HG03108 (cell line): ENCODE results near the gene SPEG.

Experiments
- ATAC-seq: cut with Tn5 transposase; IDR thresholded peaks from one replicate; pipeline ENCODE4 v1.9.1; 2021; ENCODE audit warnings: moderate library complexity; ENCODE audit not compliant: unreplicated experiment

The SPEG gene

GRCh38 chr2:219492575-219492974 is 57.9 kb downstream of the SPEG start:
- ATAC-seq = no peak

- ATAC-seq = no peak
These were observed 58.4 kb downstream of the SPEG start for GRCh38 chr2:219493086-219493485.

DNA sequence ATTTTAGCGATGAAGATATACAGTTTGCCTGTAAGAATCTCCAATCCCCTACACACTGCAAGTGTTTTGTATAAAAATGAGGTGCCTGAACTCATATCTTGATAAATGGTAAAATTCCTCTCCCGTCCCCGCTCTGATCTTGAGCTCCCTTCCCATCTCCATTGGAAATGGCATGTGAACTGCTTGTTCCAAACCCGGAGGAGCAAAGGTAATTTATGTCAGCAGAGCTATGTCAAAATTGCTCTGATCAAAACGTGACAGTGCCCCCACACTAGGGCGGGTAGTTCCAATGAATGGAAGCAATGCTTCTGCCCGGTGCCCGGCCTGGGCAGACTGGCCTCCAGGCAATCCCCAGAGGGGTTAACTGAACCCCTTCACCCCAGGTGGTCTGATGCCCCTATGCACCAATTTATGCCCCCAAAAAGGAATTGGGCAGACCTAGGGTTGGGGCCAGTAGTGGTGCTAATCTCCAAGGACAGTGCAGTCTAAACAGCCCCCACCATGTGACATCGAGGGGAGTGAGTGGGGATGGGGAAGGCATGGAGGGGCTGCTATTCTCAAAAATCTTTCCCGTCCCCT is 60.4 kb downstream of the SPEG start:
- ATAC-seq = no peak

DNA sequence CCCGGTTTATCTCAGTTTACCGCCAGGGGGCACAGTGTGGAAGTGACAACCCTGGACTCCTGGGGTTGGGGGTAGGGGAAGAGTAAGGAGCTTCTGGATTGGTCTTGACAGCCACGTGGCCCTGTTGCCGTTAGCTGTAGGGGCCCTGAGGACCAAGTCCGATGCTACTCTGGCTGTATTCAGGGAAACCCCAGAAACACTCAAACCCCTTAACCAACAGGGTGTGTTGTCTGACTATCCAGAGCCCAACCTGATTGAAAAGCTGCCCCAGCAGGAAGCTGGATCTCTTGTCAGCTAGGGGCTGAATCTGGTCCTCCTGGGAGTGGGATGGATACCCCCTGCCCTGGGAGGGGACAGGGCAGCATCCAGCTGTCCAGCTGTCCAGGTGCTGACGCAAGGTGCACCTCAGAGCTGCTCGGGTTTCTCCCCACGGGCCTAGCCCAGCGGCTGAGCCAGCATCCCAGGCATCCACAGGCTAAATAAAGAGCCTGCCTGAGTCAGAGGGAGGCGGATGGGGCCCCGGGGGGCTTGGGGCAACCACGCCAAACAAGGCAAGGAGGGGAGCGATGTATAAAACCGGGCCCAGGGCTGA is 61.0 kb downstream of the SPEG start:
- ATAC-seq = no peak

DNA sequence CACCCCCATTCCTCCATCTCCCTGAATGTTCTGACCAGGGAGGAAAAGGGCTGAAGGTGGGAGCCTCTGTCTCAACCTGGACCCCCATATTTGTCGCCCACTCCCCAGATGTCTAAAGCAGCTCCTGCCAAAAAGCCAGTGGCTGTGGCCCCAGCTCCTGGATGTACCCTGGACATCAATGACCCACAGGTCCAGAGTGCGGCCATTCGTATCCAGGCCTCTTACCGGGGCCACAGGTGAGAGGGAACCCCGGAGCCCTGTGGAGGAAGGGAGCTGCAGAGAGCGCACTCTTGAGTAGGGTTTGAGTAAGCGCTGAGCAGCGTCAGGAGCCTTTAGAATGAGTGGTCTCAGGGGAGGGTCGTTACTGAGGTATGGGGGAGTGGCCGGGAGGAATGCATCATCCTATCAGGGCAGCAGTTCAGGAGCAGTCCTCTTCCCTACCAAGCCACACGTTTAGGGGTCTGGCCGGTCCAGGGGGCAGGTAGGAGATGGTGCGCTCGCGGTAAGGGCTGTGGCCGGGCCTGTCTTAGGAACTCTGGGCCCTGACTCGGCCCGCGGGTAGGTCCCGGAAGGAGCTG is 61.7 kb downstream of the SPEG start:
- ATAC-seq = no peak

DNA sequence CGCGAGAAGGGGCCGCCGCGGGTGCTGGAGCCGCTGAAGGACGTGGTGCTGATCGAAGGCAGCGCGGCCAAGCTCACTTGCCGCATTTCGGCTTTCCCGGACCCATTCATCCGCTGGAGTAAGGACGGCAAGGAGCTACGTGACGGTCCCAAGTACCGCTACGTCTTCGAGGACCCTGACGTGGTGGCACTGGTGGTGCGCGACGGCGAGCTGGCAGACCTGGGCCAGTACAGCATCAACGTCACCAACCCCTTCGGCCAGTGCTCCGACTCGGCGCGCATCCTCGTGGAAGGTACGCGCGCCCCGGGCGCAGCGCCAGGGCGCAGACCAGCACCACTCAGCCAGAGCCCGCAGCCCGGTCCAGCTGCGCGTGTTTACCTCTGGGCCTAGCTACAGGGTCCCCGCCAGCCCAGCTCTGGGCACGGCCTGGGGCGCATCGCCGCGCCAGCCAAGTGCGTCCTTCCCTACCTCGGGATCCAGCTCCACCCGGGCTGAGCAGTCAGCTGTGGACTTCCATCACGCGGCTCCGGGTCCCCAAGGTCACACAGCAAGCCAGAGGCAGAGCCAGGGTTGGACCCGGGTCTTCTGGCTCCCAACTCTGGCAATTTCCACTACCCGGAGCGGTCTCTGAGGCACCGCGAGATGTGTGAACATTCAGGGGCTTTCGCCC is 62.3 kb downstream of the SPEG start:
- ATAC-seq = no peak

DNA sequence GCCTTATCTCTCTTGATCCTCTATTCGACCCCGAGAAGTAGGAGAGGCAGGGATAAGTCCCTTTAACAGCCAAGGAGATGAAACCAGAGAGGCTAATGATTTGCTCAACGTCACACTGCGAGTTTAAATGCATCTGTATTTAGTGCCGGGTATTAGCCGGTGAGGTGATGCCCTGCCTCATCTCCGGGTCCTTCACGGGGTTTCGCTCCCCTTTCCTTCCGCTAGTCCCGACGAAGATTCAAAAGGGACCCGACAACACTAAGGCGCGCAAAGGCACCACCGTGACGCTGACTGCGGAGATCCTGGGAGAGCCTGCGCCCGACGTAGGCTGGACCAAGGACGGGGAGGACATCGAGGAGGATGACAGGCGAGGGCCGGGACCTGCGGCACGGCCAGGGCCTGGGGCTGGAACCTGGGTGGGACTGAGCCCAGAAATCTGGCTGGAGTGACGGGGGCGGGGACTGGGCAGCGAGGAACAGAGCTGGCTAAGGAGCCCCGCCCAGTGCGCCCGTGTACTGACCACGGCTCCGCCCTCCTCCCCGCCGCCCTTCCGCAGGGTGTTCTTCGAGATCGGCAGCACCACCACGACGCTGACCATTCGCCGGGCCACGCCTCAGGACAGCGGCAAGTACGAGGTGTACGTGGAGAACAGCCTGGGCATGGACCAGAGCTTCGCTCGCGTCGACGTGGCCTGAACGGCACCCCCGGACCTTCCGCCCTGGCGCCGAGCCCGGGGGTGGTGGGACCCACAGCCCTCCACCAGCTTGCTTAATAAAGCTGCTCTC is 63.0 kb downstream of the SPEG start:
- ATAC-seq = peak; percentile 32

DNA sequence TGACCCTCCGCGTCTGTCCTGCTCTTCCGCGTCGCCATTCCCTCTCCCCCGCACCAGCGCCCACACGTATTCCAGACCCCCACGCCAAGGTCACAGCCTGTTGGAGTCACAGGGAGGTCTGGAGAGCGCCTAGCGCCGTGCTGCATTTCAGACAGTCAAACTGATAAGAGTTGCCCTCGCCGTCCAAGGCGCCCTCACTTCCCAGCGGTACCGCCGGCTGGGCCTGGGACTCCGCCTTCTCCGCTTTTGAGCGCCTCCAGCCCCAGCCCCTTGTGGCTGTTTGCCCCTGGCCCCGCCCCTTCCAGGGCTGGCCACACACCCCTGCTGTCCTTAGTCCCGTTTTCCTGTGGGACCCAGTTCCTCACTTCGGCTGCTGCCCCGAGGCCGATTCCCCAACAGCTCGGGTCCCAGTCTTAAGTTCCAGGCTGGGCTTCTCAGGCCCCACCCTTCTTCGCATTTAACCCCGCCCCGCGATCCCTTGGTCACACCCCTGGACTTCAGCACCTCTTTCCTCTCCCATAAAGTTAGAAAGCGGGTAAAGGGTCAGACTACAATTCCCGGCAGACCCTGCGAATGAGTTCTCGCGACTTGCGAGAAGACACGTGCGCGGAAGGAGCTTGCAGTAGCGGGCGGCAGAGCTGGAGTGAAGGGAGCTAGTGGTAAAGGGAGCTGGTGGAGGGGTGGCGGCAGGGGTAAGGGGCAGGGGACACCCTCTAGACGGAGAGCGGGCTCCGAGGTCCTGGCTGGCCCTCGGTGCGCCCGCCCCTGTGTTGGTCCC is 63.8 kb downstream of the SPEG start, which contains the start of gene GMPPA:
Gene GMPPA (plus strand): TSS at position 612 of the 778 bp plus-strand sequence. CDS start 1,085 bp downstream, outside the sequence.
- ATAC-seq = peak; percentile 91

- no peak for ATAC-seq
These were observed 64.3 kb downstream of the SPEG start for GRCh38 chr2:219499058-219499307.

DNA sequence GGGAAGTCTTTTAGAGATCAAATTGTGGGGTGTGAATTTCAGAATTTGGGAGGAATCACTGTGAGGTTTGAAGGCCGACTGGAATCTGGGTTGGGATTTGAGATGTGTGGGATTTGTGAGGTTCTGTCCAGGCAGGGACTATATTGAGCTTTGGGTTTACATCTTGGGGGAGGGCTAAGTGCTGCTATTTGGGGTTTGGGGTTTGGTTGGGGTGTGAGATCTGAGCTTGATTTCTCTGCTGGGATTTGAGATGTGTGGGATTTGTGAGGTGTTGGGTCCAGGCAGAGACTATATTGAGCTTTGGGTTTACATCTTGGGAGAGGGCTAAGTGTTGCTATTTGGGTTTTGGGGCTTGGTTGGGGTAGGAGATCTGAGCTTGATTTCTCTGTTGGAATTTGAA is 64.9 kb downstream of the SPEG start:
- ATAC-seq = no peak

DNA sequence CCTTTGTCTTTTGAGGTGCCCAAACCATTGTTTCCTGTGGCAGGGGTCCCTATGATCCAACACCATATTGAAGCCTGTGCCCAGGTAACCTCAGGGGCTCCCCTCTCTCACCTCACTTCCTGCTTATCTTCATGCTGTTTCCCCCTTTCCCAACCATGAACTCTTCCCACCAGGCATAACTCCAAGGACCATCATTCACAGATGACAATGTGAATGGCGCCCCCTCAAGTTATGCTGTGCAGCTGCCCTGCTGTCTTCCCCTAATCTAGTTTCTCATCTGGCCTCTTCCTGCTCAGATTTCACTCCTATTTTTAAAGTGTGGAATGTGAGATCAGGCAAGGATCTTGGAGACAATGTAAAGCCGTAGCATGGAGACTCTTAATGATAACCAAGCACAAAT is 65.5 kb downstream of the SPEG start:
- ATAC-seq = no peak

GRCh38 chr2:219501849-219502248 is 67.2 kb downstream of the SPEG start:
- ATAC-seq = no peak

DNA sequence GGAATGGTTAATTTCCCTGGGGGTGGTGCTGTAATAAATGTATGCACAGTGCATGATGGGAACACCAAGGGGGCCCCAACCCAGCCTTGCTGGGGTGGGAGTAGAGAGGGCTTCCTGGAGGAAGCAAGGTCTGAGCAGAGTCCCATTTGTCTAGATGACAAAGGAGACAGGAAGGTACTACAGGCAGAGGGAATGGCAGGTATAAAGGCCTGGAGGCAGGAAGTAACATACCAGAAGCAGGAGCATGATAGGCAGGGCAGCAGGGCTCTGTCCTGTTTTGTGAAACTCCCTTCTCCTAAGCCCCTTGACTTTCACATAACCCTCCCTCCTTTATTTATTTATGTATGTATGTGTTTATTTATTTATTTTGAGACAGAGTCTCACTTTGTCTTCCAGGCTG is 68.0 kb downstream of the SPEG start:
- no peak for ATAC-seq

GRCh38 chr2:219505585-219505984 is 70.9 kb downstream of the SPEG start:
- no peak for ATAC-seq

DNA sequence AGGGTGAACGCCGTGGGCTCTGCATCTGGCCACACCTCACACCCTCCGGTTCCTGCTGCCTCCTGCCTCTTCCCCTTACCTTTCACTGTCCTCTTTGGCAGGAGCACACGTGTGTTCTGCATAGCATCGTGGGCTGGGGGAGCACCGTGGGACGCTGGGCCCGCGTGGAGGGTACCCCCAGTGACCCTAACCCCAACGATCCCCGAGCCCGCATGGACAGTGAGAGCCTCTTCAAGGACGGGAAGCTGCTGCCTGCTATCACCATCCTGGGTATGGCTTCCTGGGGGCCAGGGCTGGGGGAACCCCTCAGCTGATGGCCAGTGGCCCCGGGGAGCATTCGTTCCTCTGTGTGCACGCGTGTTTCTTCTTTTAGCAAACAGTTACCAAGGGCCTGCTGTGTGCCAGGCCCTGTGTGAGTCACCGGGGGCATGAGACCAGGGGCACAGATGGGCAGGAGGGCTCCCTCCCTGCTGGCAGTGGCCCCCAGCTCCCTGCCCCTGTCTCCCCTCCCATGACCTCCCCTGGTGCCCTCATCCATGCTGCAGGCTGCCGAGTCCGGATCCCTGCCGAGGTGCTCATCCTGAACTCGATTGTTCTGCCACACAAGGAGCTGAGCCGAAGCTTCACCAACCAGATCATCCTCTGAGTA is 71.6 kb downstream of the SPEG start:
- no peak for ATAC-seq

- no peak for ATAC-seq
These were observed 72.3 kb downstream of the SPEG start for GRCh38 chr2:219506802-219507526.

DNA sequence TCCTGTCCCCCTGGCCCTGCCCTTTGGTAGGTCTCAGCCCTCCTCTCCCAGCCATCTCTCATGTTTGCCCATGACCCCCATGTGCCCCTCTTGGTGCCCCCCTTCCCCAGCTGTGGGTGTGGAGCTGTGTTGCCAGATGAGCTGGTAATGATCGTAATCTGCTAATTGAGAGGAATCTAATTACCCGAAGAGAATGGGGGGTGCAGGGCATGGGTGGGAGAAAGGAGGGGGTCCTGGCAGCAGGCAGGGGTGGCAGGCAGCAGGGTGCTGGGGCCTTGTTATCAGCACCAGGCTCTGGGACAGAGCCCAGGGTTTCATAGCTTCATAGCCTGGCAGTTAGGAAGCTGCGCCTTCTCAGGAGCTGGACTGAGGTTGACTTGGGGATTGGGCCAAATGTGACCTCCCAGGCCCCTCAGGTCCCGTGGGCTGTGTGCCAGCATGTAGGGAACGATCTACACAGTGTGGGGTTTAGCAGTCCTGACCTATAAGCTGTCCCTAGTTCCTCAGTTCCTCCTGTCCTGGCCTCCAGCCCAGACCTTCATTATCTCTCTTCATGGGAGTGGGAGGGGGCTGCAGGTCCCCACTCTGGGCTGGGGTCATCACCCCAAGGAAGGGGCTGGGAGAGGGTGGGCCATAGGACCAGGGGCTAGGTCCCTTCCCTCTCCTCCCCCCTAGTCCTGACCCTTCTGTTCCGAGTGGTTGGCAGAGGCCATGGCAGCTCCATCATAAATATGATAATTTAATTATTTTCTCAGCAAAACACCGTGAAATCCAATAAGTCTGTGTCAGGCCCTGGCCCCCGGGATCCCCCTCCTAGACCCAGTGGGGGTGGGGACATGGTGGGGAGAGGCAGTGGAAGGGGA is 73.2 kb downstream of the SPEG start:
- ATAC-seq = no peak

DNA sequence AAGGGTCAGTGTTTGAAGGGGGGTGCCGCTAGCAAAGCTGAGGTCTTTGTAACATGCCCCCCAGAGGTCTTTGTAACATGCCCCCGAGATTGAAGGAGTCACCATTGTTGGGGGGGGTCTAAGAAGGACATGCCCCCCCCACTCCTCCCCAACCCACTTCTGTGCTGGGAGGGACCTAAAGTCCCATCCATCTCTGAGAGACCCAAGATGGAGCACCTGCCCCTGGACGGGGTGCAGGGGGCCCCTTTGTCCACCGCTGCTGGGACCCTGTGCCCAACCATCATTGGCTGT is 73.7 kb downstream of the SPEG start:
- no peak for ATAC-seq
